GM12801 (cell line): ENCODE data around the gene CASP2.

ENCODE experiments used
- TF ChIP-seq, protein P1 (sequence below): IDR thresholded peaks from one replicate; pipeline ENCODE4 v1.5.1; 2011; ENCODE audit warnings: control low read depth; ENCODE audit not compliant: insufficient read length; ENCODE audit errors: extremely low read depth

CASP2 gene

DNA sequence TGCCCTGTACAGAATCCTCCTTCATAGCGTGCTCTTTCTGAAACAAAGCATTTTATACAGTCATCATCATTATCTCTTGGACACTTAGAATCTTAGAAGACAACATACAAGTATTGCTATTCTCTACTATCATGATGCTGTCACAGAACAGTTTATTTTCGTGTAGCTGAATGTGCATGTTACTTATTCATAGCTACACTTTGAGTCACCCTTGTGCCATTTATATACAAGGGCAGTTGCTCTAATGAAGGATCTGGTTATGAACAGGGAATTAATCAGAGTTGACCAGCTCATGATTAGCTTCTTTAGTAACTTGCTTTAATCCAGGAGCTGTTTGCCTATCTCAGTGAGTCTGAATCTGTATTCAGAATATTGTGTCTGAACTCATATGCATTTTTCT, 11.2 kb downstream of the CASP2 start:
- TF ChIP-seq, protein P1, sequence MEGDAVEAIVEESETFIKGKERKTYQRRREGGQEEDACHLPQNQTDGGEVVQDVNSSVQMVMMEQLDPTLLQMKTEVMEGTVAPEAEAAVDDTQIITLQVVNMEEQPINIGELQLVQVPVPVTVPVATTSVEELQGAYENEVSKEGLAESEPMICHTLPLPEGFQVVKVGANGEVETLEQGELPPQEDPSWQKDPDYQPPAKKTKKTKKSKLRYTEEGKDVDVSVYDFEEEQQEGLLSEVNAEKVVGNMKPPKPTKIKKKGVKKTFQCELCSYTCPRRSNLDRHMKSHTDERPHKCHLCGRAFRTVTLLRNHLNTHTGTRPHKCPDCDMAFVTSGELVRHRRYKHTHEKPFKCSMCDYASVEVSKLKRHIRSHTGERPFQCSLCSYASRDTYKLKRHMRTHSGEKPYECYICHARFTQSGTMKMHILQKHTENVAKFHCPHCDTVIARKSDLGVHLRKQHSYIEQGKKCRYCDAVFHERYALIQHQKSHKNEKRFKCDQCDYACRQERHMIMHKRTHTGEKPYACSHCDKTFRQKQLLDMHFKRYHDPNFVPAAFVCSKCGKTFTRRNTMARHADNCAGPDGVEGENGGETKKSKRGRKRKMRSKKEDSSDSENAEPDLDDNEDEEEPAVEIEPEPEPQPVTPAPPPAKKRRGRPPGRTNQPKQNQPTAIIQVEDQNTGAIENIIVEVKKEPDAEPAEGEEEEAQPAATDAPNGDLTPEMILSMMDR: no peak

GRCh38 chr7:143299840-143300239, 11.7 kb downstream of the CASP2 start:
- TF ChIP-seq, protein P1: no peak

DNA sequence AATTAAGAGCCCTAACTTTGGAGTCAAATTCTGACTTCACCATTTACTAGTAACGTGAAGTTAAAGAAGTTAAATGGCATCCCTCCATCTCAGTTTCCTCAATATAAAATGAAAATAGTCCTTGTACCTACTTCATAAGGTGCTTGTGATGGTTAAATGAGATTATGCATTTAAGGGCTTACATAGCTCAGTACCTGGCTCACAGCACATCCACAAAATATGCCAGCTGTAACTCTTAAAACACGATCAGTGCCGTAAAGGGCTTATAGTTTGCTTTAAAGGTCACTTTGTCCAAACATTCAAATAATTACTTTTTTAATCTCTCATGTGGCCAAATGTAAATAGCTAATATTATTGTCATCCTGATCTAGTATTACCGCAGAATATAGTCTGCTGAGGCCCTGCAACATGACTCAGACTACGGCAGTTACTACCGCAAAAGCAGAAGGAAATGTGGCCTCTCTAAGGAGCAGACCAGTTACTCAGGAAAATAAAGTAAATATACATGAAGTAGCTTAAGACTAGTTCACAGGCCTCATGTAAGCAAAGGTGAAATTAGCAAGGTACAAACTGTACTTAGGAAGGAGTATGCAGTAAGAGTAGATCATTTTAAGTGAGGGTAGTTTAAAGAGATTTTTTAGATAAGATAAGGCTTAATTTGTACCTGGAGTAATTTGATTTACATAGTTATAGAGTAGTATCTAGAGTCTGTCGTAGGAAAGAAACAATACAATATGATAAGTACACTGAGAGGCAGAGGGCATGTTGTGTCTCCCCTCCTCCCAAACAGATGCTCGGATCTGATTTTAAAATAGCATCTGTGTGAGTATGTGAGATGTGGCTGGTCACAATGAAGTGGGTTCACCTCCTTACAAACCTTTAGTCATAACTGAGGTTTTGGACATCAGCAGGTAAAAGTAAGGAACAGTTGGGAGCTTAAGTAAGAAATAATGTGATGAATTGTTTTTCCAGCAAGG, 13.1 kb downstream of the CASP2 start:
- TF ChIP-seq, protein P1: no peak

- TF ChIP-seq, protein P1: no peak
Measured at GRCh38 chr7:143303733-143304132, 15.6 kb downstream of the CASP2 start.

- TF ChIP-seq, protein P1: no peak
Measured at GRCh38 chr7:143304938-143305337, 16.8 kb downstream of the CASP2 start.

DNA sequence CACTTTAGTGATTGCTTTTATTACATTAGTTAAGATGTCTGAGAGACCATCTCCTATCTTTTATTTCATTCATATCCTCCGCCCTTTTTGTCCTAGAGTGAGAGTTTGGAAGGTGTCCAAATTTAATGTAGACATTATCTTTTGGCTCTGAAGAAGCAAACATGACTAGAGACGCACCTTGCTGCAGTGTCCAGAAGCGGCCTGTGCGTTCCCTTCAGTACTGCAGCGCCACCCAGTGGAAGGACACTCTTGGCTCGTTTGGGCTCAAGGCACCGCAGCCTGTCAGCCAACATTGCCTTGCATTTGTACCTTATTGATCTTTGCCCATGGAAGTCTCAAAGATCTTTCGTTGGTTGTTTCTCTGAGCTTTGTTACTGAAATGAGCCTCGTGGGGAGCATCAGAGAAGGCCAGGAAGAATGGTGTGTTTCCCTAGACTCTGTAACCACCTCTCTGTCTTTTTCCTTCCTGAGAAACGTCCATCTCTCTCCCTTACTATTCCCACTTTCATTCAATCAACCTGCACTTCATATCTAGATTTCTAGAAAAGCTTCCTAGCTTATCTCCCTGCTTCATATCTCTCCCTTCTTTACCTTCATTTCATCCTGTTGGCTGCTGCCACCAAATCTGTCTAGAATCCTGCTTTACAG, 17.4 kb downstream of the CASP2 start:
- TF ChIP-seq, protein P1: no peak

DNA sequence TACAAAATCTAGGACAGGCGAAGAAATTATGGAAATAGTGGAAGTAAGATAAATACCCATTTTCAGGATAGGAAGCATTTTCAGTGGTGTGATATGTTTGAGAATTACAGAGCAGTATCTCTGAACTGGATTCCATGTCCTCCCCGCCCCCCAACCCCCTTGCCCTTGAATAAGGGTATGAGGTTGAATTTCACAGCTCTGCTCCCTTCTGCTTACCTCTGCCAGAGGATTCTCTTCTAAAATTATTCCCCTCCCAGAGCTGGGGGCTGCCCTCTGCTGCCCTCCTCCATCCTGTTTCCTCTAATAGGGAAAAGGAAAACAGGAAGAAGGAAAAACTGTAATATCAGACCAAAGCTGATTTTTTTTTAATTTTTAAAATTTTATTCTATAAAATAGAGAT, 20.5 kb downstream of the CASP2 start:
- TF ChIP-seq, protein P1: no peak
